GM21619 (cell line): ENCODE data around the gene INSIG1.

Experiments used
- ATAC-seq: cut with Tn5 transposase; IDR thresholded peaks from one replicate; pipeline ENCODE4 v1.9.1; 2021; ENCODE audit not compliant: unreplicated experiment

INSIG1 gene

DNA sequence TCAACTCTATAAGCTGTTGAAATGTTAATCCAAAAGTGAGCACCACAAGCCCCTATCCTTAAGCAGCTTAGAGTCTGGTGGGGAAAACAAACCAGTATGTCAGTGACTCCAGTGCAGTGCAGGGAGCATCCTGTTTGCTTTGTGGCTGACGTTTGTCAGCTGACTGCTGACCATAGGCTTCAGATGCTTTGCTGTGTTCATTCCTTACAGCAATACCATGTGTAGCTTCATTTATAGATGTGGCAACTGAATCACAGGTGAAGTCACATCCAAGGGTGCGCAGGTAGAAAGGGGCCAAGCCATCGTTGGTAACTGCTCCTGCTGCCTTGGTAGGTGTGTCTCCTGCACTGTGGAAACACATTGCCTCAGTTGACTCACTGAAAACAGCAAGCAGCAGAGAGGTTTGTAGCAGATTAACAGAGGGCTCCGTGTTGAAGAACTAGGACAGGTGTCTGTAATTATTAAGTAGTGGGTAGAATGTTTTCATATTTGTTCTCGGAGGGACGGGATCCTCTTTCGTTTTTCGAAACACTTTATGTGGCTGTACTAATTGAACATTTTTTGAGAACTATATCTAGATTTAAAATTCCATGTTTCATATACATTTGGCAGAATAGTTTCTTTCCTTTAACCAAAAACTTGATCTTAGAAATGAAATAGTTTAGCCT, 2.0 kb downstream of the INSIG1 start:
- ATAC-seq, result no peak

GRCh38 chr7:155300641-155301452, 3.2 kb downstream of the INSIG1 start:
- no peak for ATAC-seq

- no peak for ATAC-seq
Measured at GRCh38 chr7:155303039-155303593, 5.4 kb downstream of the INSIG1 start.

- ATAC-seq, result no peak
Measured at GRCh38 chr7:155303897-155304296, 6.2 kb downstream of the INSIG1 start.

- ATAC-seq, result no peak
Measured at GRCh38 chr7:155305231-155305904, 7.7 kb downstream of the INSIG1 start.

DNA sequence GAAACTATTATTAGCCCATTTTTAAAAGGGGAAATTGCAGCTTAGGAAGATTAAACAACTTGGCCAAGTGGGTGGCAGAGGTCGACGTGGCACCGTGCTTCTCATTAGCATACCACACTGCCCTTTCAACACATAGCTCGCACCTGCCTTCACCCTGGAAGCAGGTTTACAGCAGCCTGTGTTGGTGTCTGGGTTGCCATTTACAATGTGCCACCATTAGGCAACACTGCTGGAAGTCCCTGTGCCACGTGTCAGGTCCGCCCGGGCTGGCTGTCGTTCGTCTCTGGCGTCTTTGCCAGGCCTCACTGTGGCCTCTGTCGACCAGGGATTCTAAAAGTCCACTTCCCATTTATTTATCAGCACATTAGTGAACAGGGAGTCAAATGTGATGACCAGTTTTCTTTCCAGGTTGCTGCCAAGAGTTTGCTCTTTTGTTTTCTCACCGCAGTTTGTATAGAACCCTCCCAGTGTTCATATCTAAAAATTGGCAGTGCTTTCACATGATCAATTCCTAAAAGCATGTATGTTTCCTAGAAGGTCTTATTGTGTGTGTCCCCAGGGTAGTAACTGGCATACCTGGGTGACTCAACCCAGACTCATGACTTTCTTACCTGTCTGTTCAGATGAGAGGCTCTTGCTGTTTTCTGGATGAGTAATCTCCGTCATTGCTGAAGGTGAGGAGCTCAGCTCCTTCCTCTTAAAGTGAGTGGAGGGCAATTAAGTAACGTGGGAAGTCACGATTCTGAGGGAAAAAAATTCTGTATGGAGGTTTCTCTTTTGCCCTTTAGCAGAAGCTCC, 9.2 kb downstream of the INSIG1 start:
- no peak for ATAC-seq

GRCh38 chr7:155308330-155309020, 10.8 kb downstream of the INSIG1 start:
- no peak for ATAC-seq

DNA sequence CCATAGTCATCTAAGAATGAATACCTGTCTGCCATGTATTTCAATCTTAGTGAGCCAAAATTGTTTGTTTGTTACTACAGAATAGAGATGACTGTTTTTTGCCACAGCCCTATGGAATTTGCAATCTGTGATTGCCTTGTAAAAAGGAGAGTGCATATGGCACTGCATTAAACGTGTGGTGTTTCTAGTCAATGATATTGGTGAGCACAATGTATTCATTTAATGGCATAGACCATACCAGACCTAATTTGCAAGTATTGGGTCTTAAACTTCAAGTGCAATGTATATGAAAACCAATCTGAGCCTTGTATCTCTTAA, 11.3 kb downstream of the INSIG1 start:
- no peak for ATAC-seq

- no peak for ATAC-seq
Measured at GRCh38 chr7:155310425-155311114, 12.9 kb downstream of the INSIG1 start.

DNA sequence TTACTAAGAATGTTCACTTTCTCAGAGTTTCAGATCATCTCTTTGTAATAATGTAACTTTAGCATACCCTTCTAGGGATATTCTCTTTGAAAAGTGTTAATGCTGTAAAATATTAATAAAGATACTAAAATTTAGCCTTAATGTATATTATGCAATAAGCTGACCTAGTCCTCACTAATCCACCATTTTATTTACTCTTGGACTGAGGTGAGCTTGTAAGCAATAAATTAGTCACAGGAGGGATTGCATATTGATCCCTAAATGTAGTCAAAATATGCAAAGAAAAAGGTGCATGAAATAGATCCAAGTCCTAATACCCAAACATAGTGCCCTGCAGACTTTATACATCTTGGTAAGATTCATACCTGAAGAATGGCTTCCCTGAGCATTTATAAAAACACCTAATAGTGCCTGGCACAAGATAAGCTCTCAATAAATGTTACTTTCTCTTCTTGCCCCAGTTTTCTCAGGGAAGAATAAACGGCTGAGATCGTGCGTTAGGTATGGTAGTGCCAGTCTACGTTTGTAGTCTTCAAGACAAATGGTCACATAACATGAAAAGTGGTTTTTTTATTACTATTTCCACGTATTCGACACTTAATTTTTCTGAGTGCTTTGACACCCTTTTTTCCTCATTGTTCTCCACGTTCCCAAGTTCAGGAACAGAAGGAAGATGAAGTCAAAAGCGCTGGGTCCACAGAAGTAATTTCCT, 14.3 kb downstream of the INSIG1 start:
- no peak for ATAC-seq

DNA sequence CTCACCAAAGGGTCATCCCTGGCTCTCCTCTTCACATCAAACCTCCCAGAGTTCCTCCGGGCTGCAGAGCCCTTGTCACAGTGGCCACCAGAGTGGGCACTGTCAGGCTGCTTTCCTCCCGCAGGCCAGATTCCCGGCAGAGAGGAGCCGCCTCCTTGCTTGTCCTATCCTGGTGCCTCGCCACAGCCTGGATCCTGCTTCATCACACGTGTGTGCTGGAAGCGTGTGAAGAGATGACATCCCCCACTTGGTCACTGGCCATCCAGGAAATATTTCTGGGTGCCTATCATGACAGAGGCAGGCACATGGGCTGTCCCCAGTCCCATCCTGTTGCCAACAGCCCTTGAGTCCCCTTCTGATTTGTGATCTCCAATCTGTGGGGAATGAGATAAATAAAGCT, 15.0 kb downstream of the INSIG1 start:
- no peak for ATAC-seq

GRCh38 chr7:155313096-155313495, 15.4 kb downstream of the INSIG1 start:
- ATAC-seq, result no peak

DNA sequence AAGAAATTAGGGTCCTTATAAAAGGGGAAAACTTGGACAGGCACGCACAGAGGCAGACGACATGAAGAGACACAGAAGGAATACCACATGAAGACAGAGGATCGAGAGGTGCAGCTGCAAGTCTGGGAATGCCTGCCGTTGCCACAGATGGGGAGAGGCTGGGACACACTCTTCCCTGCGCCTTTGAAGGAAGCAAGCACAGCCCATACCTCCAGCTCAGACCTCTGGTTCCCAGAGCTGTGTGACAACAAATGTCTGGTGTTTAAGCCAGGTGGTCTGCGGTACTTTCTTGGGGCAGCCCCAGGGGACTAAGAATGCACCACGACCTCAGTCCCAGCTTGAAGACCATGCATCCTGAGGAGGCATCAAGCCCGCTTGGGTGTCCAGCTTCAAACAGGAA, 18.3 kb downstream of the INSIG1 start:
- ATAC-seq, result no peak

DNA sequence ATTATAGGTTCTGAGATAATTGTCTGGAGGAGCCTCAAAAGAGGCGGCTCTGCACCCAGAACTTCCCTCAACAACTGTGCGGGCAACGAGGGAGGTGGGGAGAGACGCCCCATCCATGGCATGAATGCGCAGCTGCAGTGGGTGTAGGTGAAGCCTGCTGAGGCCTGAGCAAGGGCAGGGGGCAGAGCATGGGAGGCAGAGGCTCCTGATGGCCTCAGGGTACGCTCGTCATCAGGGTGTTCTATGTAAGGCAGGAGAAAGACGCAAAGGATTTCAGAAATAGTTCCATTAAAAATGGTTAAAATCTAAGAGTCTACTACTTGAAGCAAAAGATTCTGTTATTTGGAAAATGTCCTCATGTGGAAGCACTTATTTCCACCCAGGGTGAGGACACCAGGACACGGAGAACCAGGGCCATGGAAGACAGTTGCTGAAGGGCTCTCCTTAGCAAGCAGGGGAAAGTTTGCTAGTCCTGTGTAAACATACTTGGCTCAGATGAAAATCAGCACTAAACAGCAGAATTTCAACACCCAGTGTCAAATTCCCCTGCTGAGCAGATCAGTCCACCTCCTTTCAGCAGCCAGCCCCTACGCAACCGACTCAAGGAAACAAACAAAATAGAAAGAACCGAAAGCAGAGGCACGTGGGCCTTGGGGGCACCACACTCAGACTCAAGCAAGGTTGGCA, 18.9 kb downstream of the INSIG1 start:
- no peak for ATAC-seq

- no peak for ATAC-seq
Measured at GRCh38 chr7:155317114-155317434, 19.4 kb downstream of the INSIG1 start.

GRCh38 chr7:155318245-155318644, 20.6 kb downstream of the INSIG1 start:
- no peak for ATAC-seq

GRCh38 chr7:155322530-155322929, 24.9 kb downstream of the INSIG1 start:
- no peak for ATAC-seq

- no peak for ATAC-seq
Measured at GRCh38 chr7:155323001-155323638, 25.4 kb downstream of the INSIG1 start.
